ENCODE measurements around the gene SPATA19.

- TF ChIP-seq, protein P1, sequence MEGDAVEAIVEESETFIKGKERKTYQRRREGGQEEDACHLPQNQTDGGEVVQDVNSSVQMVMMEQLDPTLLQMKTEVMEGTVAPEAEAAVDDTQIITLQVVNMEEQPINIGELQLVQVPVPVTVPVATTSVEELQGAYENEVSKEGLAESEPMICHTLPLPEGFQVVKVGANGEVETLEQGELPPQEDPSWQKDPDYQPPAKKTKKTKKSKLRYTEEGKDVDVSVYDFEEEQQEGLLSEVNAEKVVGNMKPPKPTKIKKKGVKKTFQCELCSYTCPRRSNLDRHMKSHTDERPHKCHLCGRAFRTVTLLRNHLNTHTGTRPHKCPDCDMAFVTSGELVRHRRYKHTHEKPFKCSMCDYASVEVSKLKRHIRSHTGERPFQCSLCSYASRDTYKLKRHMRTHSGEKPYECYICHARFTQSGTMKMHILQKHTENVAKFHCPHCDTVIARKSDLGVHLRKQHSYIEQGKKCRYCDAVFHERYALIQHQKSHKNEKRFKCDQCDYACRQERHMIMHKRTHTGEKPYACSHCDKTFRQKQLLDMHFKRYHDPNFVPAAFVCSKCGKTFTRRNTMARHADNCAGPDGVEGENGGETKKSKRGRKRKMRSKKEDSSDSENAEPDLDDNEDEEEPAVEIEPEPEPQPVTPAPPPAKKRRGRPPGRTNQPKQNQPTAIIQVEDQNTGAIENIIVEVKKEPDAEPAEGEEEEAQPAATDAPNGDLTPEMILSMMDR (IDR thresholded peaks at IDR 0.05): no peak
- TF ChIP-seq POLR2A (IDR thresholded peaks at IDR 0.05): no peak
Observed at GRCh38 chr11:133864756-133865155, 19.4 kb upstream of the SPATA19 start.
